GM21528 (cell line): Measurements from ENCODE around the gene ATG5.
A peak's percentile ranks its signal among the peaks of the same experiment; 100 is the strongest.
"Not testable (repeated sequence)": the region's sequence is repeated elsewhere in the genome, so short reads cannot be mapped to it uniquely, and the experiment has no call there.

Experiments
- ATAC-seq: cut with Tn5 transposase; IDR thresholded peaks from one replicate; pipeline ENCODE4 v1.9.1; 2021; ENCODE audit warnings: mild to moderate bottlenecking, moderate library complexity; ENCODE audit not compliant: unreplicated experiment, low FRiP score

Gene ATG5

GRCh38 chr6:106162921-106163320, 162.6 kb downstream of the ATG5 start:
- ATAC-seq, result no peak

- no peak for ATAC-seq
Measured at GRCh38 chr6:106161893-106162292, 163.7 kb downstream of the ATG5 start.

DNA sequence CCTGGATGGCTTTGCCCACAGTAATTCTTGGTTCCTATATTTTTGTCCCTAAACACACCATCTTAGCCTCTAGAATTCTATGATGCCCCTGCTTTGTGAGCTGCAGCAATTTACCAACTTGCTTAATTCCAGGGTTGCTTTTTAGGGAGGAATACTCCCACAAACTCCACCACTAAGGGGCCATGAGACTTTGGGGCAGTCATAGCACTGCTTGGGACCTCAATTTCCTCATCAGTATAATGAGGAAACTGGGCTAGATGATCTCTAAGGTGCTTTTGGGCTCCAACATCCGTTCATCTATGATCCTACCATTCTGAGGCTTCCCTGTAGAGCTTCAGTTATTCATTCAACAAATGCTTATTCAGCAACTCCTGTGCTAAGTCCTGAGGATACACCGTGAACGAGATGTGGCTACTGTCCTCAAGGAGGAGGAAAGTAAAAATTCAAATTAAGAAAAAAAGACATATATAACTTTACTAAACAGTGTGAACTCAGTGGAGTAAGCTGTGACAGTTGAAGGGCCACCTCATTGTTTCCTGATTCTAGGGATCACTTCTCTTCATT, 164.2 kb downstream of the ATG5 start:
- no peak for ATAC-seq

GRCh38 chr6:106160189-106160588, 165.4 kb downstream of the ATG5 start:
- no peak for ATAC-seq

DNA sequence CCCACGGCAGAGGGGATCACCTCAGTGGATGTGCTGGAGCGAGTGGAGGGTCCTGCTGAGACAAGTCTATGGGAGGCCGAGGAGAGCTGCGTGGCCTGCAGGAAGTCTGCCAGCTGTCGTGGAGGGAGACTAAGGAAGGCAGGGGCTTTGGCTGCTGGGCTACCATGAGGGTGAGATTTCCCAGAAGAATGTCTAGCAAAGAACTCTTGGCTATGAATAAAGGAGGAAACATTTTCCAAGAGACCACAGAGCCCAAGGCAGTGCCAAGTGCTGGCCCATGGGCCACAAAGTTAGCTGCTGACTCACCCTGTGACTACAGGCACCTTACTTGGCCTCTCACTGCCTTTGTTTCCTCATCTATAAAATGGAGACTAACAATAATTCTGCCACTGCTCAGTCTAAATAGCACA, 166.0 kb downstream of the ATG5 start:
- no peak for ATAC-seq

- no peak for ATAC-seq
Measured at GRCh38 chr6:106158816-106159215, 166.7 kb downstream of the ATG5 start.

DNA sequence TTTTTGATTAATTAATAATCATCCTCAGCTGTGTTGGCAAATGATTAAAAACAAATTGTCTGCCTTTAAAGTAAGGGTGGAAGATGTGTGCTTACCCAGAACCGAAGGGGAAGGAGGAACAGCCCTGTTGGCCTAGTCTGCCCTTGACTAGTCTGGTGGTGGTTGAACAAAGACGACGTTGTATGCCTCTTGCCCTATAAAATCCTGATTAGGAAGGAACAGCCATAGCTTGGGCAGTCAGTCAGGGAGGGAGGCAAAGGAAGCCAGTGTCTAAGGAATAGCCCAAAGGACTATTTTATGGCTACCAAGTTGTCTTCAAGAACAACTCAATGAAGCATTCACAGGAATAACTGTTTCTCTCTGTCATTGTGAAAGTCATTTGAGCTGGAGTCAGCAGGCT, 168.7 kb downstream of the ATG5 start:
- no peak for ATAC-seq

GRCh38 chr6:106156413-106156812, 169.1 kb downstream of the ATG5 start:
- no peak for ATAC-seq

GRCh38 chr6:106155219-106155830, 170.2 kb downstream of the ATG5 start:
- ATAC-seq, result no peak

DNA sequence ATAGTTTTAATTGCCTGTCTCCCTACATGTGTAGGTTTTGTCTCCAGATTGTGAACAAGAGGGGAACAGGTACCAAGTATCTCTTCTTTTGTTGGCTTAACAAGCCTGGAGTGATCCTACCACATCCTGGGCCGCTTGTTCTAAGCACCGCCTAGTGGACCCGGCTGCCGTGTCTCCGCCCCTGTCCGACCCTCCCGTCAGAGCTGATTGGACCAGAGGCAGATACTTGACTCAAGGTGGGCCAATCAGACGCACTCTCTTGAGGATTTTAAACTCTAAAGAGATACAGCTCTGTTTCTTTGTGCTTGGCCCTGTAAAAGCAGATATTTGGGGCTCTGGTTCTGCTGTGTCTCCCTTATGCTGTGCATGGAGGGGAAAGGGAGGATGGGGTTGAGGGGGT, 171.2 kb downstream of the ATG5 start:
- no peak for ATAC-seq

DNA sequence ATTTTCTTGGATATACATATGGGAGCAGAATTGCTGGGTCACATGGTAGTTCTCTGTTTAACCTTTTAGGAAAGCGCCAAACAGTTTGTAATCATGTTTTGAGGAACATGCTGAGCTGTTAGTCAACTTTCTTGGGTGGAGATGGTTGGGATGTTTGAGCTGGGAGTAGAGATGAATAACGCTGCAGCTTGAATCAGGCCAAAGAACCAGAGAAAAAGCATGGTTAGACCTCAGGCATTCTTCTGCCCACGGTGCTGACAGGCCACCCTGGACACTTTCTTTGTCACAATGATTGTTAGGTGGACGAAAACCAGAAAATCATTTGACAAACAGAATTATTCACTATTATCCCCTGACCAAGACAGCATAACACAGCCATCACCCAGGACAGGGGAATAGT, 172.6 kb downstream of the ATG5 start:
- no peak for ATAC-seq

DNA sequence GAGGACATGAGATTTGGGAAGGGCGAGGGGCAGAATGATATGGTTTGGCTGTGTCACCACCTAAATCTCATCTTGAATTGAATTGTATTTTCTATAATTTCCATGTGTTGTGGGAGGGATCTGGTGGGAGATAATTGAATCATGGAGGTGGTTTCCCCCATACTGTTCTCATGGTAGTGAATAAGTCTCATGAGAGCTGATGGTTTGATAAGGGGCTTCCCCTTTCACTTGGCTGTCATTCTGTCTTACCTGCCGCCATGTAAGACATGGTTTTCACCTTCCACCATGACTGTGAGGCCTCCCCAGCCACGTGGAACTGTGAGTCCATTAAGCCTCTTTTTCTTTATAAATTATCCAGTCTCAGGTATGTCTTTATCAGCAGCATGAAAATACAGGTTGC, 173.1 kb downstream of the ATG5 start:
- ATAC-seq, result not testable (repeated sequence)

- ATAC-seq, result no peak
Measured at GRCh38 chr6:106149472-106150069, 176.0 kb downstream of the ATG5 start.

DNA sequence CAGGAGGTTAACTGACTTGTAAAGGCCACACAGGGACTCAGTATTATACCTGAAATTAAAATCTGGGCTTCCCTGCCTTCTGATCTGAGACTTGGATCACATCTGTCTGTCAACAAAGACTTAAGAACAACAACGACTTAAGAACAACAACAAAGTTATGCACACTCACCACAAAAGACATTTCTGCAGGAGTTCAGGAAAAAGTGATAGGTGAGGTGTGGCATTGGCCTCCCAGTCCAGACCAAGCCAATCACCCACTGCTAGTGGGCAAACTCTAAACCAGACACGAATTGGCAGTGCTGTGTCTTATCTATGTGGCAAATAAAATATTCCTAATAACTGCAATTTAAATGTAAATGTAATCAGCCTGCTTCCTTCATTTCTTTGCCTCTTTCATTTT, 178.1 kb downstream of the ATG5 start:
- no peak for ATAC-seq

- ATAC-seq, result no peak
Measured at GRCh38 chr6:106146852-106147351, 178.7 kb downstream of the ATG5 start.

DNA sequence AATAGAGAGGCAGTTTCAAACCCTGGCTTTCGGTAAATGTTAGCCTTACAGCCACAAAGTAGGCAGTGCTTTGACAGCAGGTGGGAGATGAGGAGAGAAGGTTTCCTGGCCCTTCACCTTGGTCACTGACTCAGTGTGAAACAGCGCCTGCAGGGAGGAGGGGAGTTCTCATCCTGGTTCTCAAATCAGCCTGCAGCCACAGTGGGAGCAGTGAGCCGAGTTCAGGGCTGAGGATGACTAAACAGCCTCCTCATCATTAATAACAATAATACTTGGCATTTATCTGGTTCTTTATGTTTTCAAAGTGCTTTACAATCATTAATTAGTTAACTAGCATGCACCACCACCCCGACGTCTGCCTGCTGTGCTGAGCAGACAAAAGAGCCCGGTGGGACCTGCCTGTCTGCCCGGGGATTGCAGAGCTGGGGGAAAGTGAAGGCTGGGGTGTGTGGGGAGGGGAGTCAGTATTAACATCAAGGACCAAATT, 179.8 kb downstream of the ATG5 start:
- ATAC-seq, result peak; percentile 37

DNA sequence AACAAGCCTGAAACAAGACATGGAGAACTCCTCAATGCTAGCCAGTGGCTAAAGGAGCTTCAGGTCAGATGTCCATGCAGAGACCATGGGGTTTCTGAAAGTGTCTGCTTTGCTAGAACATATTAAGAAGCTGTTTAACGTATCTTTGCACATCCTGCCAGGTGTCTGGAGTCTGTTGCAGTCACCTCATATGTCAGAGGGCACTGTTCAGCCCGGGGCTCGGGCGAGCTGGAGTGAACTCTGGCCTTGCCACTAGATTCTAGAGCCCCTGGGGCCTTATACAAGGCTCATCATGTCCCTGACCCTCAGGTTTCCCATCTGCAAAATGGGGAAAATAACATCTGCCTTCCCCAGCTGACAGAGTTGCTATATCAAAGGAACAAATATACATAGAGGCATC, 180.4 kb downstream of the ATG5 start:
- no peak for ATAC-seq

DNA sequence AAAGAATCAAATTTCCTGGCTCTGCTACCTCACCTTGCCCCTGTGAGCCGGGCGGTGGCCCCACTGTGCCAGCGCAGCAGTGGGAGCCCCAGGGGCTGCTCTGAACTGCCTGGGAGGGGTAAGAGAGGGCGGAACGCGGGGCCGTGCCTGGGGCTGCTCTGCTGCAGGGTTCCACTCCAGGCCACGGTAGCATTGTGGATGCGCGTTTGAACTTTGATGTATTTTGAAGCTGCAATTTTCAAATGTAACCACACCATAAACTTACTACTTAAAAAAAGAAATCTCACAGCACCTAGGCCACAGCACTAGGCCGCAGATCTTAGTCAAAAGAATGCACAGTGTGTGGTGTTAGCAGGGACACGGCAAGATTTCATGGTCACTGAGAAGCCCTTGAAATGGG, 181.9 kb downstream of the ATG5 start:
- ATAC-seq, result no peak

DNA sequence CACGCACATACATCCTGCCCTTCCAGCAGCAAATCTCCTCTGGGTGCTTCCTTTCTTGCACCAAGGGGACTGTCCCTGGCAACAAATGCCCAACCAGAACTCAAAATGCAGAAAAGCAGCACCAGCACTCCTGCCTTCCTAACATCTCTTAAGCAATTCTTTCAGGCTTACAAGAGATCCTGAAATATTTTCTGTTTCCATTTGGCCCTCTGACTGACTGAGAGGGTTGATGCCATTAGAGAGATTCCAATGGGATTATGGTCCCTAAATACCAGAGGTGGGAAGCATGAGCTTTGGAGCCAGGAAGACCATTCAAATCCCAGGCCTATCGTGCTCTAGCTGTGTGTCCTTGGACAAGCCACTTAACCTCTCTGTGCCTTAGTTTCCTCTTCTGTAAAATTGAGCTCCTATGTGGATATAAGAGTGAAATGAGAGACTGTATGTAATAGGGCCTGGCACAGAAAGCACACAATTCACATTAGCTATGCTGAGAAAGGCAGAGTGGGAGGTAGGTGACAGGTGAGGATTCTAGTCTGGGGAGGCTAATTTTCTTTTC, 182.6 kb downstream of the ATG5 start:
- ATAC-seq, result no peak

- ATAC-seq, result peak; percentile 86
Measured at GRCh38 chr6:106141441-106142237, 183.9 kb downstream of the ATG5 start.

DNA sequence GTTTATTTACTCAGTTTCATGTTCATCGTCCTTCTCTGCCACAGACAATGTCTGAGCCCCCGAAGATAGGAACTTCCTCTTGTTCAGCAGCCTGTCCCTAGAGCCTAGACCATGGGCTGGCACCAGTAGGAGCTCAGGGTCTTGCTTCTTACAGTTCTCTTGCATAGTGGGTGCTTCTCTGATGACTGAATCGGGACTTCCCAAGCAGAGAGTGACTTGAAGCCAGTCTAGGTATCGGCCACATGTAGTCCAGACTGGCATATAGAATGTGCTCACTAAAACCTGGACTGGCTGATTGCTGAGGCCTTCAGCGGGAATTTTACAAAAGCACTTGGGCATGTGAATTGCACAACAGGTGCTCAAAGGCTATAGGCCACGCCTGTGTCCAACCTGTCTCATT, 187.4 kb downstream of the ATG5 start:
- no peak for ATAC-seq
